NCI-H1105 treated with DMSO at 0.1 percent for 48 hours (cell line): ENCODE data around the gene GPR52.

Source experiments
- DNase-seq: peaks from one replicate; lab custom pipeline; 2025; lab: John Stamatoyannopoulos, UW

The GPR52 gene

DNA sequence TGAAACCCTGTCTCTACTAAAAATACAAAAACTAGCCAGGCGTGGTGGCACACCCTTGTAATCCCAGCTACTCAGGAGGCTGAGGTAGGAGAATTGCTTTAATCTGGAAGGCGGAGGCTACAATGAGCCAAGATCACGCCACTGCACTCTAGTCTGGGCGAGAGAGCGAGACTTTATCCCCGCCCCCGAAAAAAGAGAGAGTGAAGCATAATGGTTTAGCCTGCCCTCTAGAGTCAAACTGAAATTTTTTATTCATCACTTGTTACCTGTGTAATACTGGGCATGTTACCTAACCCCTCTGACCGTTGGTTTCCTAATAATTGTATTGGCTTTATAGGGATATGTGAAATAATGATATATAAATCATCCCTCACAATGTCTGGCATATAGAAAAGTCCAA lies 18.8 kb downstream of the GPR52 start:
- DNase-seq, result no peak

DNA sequence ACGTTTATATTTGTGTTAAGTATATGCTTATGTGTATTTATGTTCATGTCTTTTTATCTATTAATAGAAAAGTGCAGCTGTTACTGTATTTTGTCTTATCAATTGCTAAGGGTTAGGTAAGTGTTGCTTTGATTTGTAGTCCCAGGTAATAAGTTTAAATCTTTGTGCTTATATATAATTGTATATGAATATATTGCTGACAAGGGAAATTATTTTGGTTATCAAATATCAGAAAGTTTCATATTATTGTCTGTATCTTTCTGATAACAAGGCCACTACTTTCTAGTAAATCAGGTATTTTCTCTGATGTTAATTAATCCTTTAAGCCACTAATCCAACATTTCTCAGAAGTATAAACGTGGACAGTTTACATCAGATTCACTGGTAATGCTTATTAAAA lies 21.3 kb downstream of the GPR52 start:
- DNase-seq, result no peak

DNA sequence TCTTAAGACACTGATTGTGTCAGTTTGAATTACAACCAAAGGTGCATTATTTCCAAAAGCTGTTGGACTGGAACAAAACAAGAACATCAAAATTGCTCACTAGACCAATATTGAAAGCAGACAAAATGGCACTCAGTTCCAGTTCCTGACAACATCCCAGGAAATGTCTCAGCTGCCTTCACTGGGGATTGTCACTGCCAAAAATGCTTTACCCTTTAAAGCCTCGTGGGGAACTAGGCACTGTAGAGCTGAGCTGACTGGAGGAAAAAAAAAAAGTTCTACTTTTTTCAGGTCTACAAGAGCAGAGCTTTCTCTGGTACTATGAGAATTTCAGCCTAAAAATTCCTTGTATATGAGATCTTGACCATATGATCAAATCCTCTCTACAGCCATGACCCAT lies 21.9 kb downstream of the GPR52 start:
- no peak for DNase-seq

DNA sequence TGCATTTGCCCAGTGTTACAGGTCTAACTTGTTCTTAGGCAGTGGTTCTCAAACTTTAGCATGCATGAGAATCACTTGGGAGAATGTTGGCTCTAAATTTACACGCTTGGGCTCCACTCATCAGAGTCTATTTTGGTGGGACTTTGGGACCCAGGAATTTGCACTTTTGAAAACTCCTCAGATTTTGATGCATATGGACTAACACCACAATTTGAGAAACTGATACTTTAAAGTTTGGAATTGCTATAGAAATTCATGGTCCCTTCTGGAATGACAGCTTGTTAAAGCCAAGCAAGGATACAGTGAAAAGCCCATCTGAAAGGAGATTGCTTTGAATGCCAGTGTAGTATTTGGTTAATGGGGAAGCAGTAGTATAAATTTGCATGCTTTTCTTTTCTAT lies 31.5 kb downstream of the GPR52 start:
- no peak for DNase-seq

DNA sequence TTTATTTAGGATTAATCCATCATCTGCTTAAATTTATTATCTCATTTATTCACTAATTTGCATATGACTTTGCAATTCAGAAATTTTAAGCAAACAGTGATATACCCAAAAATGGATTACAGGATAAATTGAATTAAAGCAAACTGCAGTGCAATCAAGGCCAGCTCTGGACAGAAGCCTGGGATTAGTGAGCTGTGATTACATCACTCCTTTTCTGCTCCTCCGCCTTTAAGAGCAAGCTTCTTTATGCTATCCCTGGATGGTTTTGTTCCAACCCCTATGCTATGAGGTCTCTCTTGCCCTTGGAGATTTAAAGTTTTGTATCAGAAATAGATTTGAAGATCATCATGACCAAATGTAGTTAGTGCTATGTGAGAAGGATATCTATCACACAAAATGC lies 32.6 kb downstream of the GPR52 start:
- no peak for DNase-seq

DNA sequence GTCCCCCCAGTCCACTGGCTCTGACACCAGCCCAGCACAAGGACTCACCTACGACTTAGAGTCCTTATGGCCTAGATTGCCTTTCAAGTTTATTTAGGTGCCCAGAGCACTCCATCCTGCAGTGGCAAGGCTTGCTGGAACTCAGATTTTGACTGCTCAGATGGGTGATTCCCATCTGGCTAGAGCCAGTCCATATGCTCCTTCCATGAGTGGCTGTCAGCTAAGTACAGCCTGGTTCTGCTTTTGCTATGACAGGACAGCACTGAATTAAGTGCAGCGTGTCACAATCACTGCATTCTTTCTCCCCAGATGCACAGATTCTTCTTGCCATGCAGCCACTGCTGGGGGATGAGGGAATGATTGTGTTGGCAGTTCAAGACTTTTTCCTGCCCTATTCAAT lies 43.8 kb downstream of the GPR52 start:
- DNase-seq, result no peak

DNA sequence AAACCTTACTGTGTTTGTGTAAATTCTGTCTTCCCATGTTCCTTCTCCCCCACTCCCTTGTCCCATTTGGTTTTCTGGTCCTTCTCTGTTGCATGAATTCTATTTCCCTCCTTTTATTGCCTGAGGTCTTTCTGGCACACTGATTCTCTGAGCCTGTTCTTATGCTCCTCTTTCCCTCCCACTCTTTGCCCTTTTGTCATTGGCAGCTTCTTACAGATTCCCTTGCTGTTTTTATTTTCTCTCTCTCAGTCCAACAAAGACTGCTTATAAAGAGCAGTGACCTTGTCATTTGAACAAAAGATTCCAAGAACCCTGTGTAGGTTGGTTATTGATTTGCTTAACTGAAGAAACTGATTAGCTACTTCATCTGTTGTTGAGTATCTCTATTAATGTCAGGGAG lies 49.7 kb downstream of the GPR52 start:
- DNase-seq, result no peak
